GM12878 (cell line): Measurements from ENCODE around the gene MEX3C. TPM values are rescaled to one million over a fixed set of nuclear protein-coding genes. Genes with fewer than 3 reads are reported as not detected.

ENCODE experiments used
- ATAC-seq: fragments of 200-7000 bp; cut with Tn5 transposase; 3 replicates; pipeline ENCODE4 v1.9.1; 2020; ENCODE audit warnings: mild to moderate bottlenecking, moderate library complexity
- BruUV-seq: library from RNA; stranded (reverse); fragments of 400-500 nt; replicated peaks from 2 replicates; lab custom pipeline; 2021; lab: Mats Ljungman, UMichigan
- CTCF ChIA-PET: fragments of 300-600 bp; sonication (Branson Sonifier 250); formaldehyde crosslinking; extraction: SDS; loops from one replicate; lab custom pipeline; 2021; ENCODE audit warnings: inconsistent platforms; lab: Yijun Ruan, JAX
- POLR2A ChIA-PET: fragments of 350-600 bp; formaldehyde crosslinking; extraction: SDS; loops from one replicate; lab custom pipeline; 2021; ENCODE audit warnings: inconsistent platforms; lab: Charles Lee
- RAD21 ChIA-PET: fragments of 300-600 bp; sonication (Branson Sonifier 250); formaldehyde crosslinking; loops from one replicate; lab custom pipeline; 2023; ENCODE audit warnings: antibody characterized with exemption; ENCODE audit not compliant: unreplicated experiment; lab: Charles Lee
- SMC1A ChIA-PET: fragments of 300-600 bp; sonication (Branson Sonifier 250); formaldehyde crosslinking; loops from one replicate; lab custom pipeline; 2023; ENCODE audit not compliant: unreplicated experiment, uncharacterized antibody; lab: Charles Lee
- DNase-seq: peaks from one replicate; pipeline ENCODE4 v3.0.0-alpha.2; 2011; ENCODE audit warnings: low read depth, low spot score
- FAIRE-seq: peaks from 3 replicates; lab custom pipeline; 2011; peaks lifted over from hg19 to GRCh38; lab: Jason Lieb, UNC
- H2AFZ ChIP-seq: 2 replicates; pipeline ENCODE4 v1.6.0; 2011; ENCODE audit warnings: low read depth, low read length, control low read depth; ENCODE audit not compliant: control insufficient read depth
- H3K27ac ChIP-seq: 2 replicates; pipeline ENCODE4 v1.5.1; 2011; ENCODE audit warnings: control low read depth; ENCODE audit not compliant: control insufficient read depth, insufficient read depth
- H3K27me3 ChIP-seq, 2 experiments: replicated peaks in 1 of 2; 2 replicates each; pipeline versions ENCODE4 v1.6.0 to v1.6.1; 2011; ENCODE audit warnings: low read length in 1 of 2; ENCODE audit not compliant: control insufficient read depth in 2 of 2, insufficient read depth in 2 of 2
- H3K36me3 ChIP-seq, 2 experiments: 2 replicates each; pipeline ENCODE4 v1.5.1; 2011; ENCODE audit warnings: low read length in 1 of 2; ENCODE audit not compliant: control insufficient read depth in 2 of 2, insufficient read depth in 2 of 2
- H3K4me1 ChIP-seq: 2 replicates; pipeline ENCODE4 v1.6.1; 2011; ENCODE audit warnings: mild to moderate bottlenecking, low read length, moderate library complexity, mixed read lengths; ENCODE audit not compliant: control insufficient read depth, insufficient read depth
- H3K4me2 ChIP-seq: 2 replicates; pipeline ENCODE4 v1.6.0; 2011; ENCODE audit warnings: control low read depth; ENCODE audit not compliant: control insufficient read depth, insufficient read depth
- H3K4me3 ChIP-seq: fragments of 200-600 bp; sonication (generic); 2 replicates; pipeline ENCODE4 v1.5.1; 2016
- H3K79me2 ChIP-seq: 2 replicates; pipeline ENCODE4 v1.6.0; 2011; ENCODE audit warnings: low read length; ENCODE audit not compliant: control insufficient read depth, insufficient read depth
- H3K9ac ChIP-seq: 2 replicates; pipeline ENCODE4 v1.8.0; 2011; ENCODE audit warnings: low read length, control low read depth, mixed read lengths; ENCODE audit not compliant: control insufficient read depth, insufficient read depth
- H3K9me3 ChIP-seq: replicated peaks from 3 replicates; pipeline ENCODE4 v1.5.1; 2011; ENCODE audit warnings: mild to moderate bottlenecking, low read length; ENCODE audit not compliant: control insufficient read depth, insufficient read depth
- H4K20me1 ChIP-seq: 2 replicates; pipeline ENCODE4 v1.6.0; 2011; ENCODE audit not compliant: control insufficient read depth, insufficient read depth
- CREM ChIP-seq: IDR thresholded peaks from 2 replicates; pipeline ENCODE4 v1.6.1; 2014; ENCODE audit warnings: antibody characterized with exemption, low read depth
- EED ChIP-seq: sonication (generic); IDR thresholded peaks from 2 replicates; pipeline ENCODE4 v1.6.1; 2016; ENCODE audit warnings: antibody characterized with exemption, low read depth
- HDGF ChIP-seq: fragments of 450-650 bp; IDR thresholded peaks from 2 replicates; pipeline ENCODE4 v1.6.1; 2016; ENCODE audit warnings: antibody characterized with exemption
- MTA2 ChIP-seq: fragments of 450-650 bp; IDR thresholded peaks from 2 replicates; pipeline ENCODE4 v1.6.1; 2016; ENCODE audit warnings: low read depth, mild to moderate bottlenecking, moderate library complexity
- POLR2AphosphoS5 ChIP-seq: IDR thresholded peaks from 2 replicates; pipeline ENCODE4 v1.6.1; 2011; ENCODE audit warnings: mild to moderate bottlenecking, low read length, inconsistent platforms
- SREBF1 ChIP-seq: IDR thresholded peaks from 2 replicates; pipeline ENCODE4 v1.6.1; 2012; ENCODE audit warnings: mild to moderate bottlenecking, low read length
- ZNF217 ChIP-seq: fragments of 450-650 bp; IDR thresholded peaks from 2 replicates; pipeline ENCODE4 v1.6.1; 2017; ENCODE audit warnings: antibody characterized with exemption, mild to moderate bottlenecking
- WGBS: methylation state at CpG from one replicate; pipeline ENCODE4 v1.1.6; 2016; ENCODE audit warnings: low lambda C conversion rate; ENCODE audit not compliant: insufficient replicate concordance, insufficient coverage; ENCODE audit errors: missing lambda C conversion rate; 5-methylcytosine and 5-hydroxymethylcytosine counted together
- in situ Hi-C: fragments of 300-500 bp; cut with MboI; formaldehyde crosslinking; loops from 9 replicates; pipeline ENCODE4 v1.14.3; 2018; ENCODE audit warnings: mixed read lengths
- intact Hi-C: fragments of 100-400 bp; cut with micrococcal nuclease; formaldehyde crosslinking; loops from one replicate; pipeline ENCODE4 v1.14.2; 2022; ENCODE audit not compliant: unreplicated experiment
- polyA plus RNA-seq, 11 experiments: library from polyadenylated mRNA; depleted of rRNA in 4 of 11; unstranded in 6 of 11; stranded (reverse) in 5 of 11; fragments of >200 nt; fragmentation: Nextera tagmentation in 4 of 11; fragmentation: Illumina TruSeq in 1 of 11; extraction: Ambion mirVana in 4 of 11; extraction: Trizol in 1 of 11; gene quantifications; 1 replicate in 1 of 11; 2 replicates in 10 of 11; pipeline versions ENCODE4 v1.2.1 to v1.2.3, GENCODE V29; 2011 to 2016; ENCODE audit warnings: inconsistent platforms in 2 of 11, missing spikeins in 2 of 11, low read depth in 1 of 11
- total RNA-seq, 4 experiments: library from RNA; depleted of rRNA in 3 of 4; stranded (reverse); fragments of >200 nt in 3 of 4; fragmentation: Illumina TruSeq in 1 of 4; extraction: Trizol in 1 of 4; gene quantifications; 2 replicates each; pipeline versions ENCODE4 v1.2.1 to v1.2.3, GENCODE V29; 2013 to 2021
- TF ChIP-seq, protein P1 (sequence below): fragments of 450-650 bp; IDR thresholded peaks from 2 replicates; pipeline ENCODE4 v1.6.1; 2016; ENCODE audit warnings: mild to moderate bottlenecking, moderate library complexity, borderline replicate concordance
- TF ChIP-seq, protein P2 (sequence below): IDR thresholded peaks from 2 replicates; pipeline ENCODE4 v1.6.1; 2012; ENCODE audit warnings: improper control_type of control experiment, low read depth, low read length; ENCODE audit not compliant: insufficient replicate concordance
- TF ChIP-seq, protein P3 (sequence below): fragments of 450-650 bp; IDR thresholded peaks from 2 replicates; pipeline ENCODE4 v1.6.1; 2016; ENCODE audit warnings: mild to moderate bottlenecking

MEX3C gene
- total and polyA plus RNA-seq, 10 of the 15 experiments (the other 5 are each of a cell fraction or from before 2014, with no cell fraction given): 6.7 to 48.8 (median 21.3) TPM

DNA sequence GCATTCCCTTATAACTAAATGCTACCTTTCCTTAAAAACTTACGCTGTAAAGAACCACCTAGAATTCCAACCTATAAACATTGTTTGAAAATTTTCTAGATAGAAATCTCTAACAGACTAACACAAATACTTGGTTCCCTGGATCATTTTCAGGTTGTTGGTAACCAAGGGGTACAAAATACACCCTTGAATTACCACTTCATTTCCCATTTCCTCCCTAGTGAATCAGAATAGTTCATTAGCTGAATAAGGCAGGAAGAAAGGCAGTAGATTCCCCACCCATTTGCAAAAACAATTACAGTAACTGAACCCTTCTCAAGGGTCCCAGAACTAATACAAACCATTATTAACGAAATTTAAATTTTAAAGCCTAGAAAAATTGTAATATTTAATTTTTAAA lies 5.5 kb downstream of the MEX3C start (continued):
- TF ChIP-seq, protein P1, sequence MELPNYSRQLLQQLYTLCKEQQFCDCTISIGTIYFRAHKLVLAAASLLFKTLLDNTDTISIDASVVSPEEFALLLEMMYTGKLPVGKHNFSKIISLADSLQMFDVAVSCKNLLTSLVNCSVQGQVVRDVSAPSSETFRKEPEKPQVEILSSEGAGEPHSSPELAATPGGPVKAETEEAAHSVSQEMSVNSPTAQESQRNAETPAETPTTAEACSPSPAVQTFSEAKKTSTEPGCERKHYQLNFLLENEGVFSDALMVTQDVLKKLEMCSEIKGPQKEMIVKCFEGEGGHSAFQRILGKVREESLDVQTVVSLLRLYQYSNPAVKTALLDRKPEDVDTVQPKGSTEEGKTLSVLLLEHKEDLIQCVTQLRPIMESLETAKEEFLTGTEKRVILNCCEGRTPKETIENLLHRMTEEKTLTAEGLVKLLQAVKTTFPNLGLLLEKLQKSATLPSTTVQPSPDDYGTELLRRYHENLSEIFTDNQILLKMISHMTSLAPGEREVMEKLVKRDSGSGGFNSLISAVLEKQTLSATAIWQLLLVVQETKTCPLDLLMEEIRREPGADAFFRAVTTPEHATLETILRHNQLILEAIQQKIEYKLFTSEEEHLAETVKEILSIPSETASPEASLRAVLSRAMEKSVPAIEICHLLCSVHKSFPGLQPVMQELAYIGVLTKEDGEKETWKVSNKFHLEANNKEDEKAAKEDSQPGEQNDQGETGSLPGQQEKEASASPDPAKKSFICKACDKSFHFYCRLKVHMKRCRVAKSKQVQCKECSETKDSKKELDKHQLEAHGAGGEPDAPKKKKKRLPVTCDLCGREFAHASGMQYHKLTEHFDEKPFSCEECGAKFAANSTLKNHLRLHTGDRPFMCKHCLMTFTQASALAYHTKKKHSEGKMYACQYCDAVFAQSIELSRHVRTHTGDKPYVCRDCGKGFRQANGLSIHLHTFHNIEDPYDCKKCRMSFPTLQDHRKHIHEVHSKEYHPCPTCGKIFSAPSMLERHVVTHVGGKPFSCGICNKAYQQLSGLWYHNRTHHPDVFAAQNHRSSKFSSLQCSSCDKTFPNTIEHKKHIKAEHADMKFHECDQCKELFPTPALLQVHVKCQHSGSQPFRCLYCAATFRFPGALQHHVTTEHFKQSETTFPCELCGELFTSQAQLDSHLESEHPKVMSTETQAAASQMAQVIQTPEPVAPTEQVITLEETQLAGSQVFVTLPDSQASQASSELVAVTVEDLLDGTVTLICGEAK: no peak
- no peak for TF ChIP-seq MTA2

DNA sequence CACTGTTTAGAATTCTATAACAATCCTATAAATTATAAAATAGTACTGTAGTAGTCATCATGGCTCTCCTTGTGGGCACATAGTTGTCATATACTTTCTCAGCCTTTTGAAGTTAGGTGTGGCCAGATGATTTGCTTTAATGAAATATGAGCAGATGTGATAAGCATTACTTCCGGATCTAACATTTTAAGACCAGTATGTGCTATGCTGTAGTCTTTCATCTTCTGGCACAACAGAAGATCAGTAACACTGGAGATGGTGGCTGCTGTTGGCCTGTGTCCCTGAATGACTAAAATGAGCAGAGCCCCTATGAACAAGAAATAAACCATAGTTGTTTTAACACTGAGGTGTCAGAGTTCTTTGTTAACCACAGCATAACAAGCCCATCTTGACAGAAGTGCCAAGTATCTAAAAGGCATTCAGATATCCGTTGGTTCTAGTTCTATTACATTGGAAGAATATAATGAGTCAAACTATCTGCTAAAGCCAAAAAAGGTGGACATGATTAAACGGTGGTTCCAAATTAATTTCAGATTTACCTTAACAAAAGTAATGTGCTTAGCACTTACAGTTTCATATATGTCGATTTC lies 6.3 kb downstream of the MEX3C start:
- H3K27ac ChIP-seq: peak overlapping the region; percentile 40
- FAIRE-seq: no peak
- intact Hi-C loops (loop anchor here (10.0 kb wide), 2 partner anchors 316 to 534 kb away; partner anchors contain the start of gene ME2), in situ Hi-C loops (loop anchor here (10.0 kb wide), 1 partner anchor 306 kb away; no protein-coding TSS in a partner anchor)
- DNase-seq: no peak
- CTCF ChIA-PET: interaction anchor here (0.6 to 2.3 kb wide), 4 partner anchors 9 to 86 kb away, joined by 3 to 14 read pairs (median 4); no protein-coding TSS in a partner anchor
- H4K20me1 ChIP-seq: no peaks in the 10 kb centered on the region
- RAD21 ChIA-PET: interaction anchor here (2.1 kb wide), 1 partner anchor 38 kb away, joined by 15 read pairs; no protein-coding TSS in a partner anchor
- SMC1A ChIA-PET: interaction anchor here (0.6 to 8.1 kb wide), 7 partner anchors 8 to 39 kb away, joined by 3 to 79 read pairs (median 4); no protein-coding TSS in a partner anchor
- no peak overlapping the region for H2AFZ ChIP-seq
- peak overlapping the region; percentile 45 for H3K4me3 ChIP-seq
- no TSS peak for BruUV-seq
- H3K4me2 ChIP-seq: peak overlapping the region; percentile 78
- no peaks in the 10 kb centered on the region for H3K36me3 ChIP-seq
- H3K4me1 ChIP-seq: peaks cover 29% of the 10 kb centered on the region
- no peaks in the 10 kb centered on the region for H3K9me3 ChIP-seq
- TF ChIP-seq CREM (no peak), SREBF1 (no peak), HDGF (no peak), POLR2AphosphoS5 (peak; percentile 37; the same call in 1 of the 2 replicates), ZNF217 (no peak), EED (no peak)
- TF ChIP-seq, protein P2, sequence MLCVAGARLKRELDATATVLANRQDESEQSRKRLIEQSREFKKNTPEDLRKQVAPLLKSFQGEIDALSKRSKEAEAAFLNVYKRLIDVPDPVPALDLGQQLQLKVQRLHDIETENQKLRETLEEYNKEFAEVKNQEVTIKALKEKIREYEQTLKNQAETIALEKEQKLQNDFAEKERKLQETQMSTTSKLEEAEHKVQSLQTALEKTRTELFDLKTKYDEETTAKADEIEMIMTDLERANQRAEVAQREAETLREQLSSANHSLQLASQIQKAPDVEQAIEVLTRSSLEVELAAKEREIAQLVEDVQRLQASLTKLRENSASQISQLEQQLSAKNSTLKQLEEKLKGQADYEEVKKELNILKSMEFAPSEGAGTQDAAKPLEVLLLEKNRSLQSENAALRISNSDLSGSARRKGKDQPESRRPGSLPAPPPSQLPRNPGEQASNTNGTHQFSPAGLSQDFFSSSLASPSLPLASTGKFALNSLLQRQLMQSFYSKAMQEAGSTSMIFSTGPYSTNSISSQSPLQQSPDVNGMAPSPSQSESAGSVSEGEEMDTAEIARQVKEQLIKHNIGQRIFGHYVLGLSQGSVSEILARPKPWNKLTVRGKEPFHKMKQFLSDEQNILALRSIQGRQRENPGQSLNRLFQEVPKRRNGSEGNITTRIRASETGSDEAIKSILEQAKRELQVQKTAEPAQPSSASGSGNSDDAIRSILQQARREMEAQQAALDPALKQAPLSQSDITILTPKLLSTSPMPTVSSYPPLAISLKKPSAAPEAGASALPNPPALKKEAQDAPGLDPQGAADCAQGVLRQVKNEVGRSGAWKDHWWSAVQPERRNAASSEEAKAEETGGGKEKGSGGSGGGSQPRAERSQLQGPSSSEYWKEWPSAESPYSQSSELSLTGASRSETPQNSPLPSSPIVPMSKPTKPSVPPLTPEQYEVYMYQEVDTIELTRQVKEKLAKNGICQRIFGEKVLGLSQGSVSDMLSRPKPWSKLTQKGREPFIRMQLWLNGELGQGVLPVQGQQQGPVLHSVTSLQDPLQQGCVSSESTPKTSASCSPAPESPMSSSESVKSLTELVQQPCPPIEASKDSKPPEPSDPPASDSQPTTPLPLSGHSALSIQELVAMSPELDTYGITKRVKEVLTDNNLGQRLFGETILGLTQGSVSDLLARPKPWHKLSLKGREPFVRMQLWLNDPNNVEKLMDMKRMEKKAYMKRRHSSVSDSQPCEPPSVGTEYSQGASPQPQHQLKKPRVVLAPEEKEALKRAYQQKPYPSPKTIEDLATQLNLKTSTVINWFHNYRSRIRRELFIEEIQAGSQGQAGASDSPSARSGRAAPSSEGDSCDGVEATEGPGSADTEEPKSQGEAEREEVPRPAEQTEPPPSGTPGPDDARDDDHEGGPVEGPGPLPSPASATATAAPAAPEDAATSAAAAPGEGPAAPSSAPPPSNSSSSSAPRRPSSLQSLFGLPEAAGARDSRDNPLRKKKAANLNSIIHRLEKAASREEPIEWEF: no peak
- TF ChIP-seq, protein P3, sequence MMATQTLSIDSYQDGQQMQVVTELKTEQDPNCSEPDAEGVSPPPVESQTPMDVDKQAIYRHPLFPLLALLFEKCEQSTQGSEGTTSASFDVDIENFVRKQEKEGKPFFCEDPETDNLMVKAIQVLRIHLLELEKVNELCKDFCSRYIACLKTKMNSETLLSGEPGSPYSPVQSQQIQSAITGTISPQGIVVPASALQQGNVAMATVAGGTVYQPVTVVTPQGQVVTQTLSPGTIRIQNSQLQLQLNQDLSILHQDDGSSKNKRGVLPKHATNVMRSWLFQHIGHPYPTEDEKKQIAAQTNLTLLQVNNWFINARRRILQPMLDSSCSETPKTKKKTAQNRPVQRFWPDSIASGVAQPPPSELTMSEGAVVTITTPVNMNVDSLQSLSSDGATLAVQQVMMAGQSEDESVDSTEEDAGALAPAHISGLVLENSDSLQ: peak; percentile 14; the same call in 1 of the 2 replicates
- POLR2A ChIA-PET: no interaction called here
- H3K9ac ChIP-seq: no peak overlapping the region
- H3K79me2 ChIP-seq: peaks cover 100% of the 10 kb centered on the region
- no peaks in the 10 kb centered on the region for H3K27me3 ChIP-seq
- 42% methylated on average over 4 of the region's 4 CpGs for WGBS
- peak; percentile 13 for ATAC-seq
